ENCODE measurements around the gene ADGRG6. TPM values are rescaled to one million over a fixed set of nuclear protein-coding genes. Genes with fewer than 3 reads are reported as not detected.

ADGRG6 gene
- total RNA-seq, 4 donors from 2014 or later, result 15.7 to 75.2 (median 19.2) TPM

- no peaks in the 10 kb centered on the region for H3K4me1 ChIP-seq
- no peak for DNase-seq
- H3K27me3 ChIP-seq, result no peaks in the 10 kb centered on the region
- in situ Hi-C loops (cut with MboI; ENCODE audit: low pct_ligation_motif_present in 1 of 4, low pct_unique_long_range_greater_than_20kb in 1 of 4, low sequenced_read_pairs in 3 of 4), result no loop called here
- no peak for TF ChIP-seq CTCF (IDR thresholded peaks at IDR 0.05)
- TF ChIP-seq EP300 (IDR thresholded peaks at IDR 0.05; ENCODE audit: low read depth), result no peak
- TF ChIP-seq POLR2A (IDR thresholded peaks at IDR 0.05), result no peak
- TF ChIP-seq POLR2AphosphoS5 (IDR thresholded peaks at IDR 0.05), result no peak
- intact Hi-C loops (cut with DNase I; ENCODE audit: low total_unique reads), result no loop called here
- H3K27ac ChIP-seq, result no peak overlapping the region
- H3K9me3 ChIP-seq, result no peaks in the 10 kb centered on the region
- no peaks in the 10 kb centered on the region for H3K36me3 ChIP-seq
- H3K4me3 ChIP-seq, result no peak overlapping the region
- WGBS, 2 donors (ENCODE audit: low coverage in 1 of 2), result 97 to 100% methylated on average over 1 to 8 of the region's 8 CpGs
Observed at GRCh38 chr6:142258757-142259156, 43.0 kb upstream of the ADGRG6 start.

- no peaks in the 10 kb centered on the region for H3K9me3 ChIP-seq
- intact Hi-C loops (cut with DNase I; ENCODE audit: low total_unique reads) (no loop called here), in situ Hi-C loops (cut with MboI; ENCODE audit: low pct_ligation_motif_present in 1 of 4, low pct_unique_long_range_greater_than_20kb in 1 of 4, low sequenced_read_pairs in 3 of 4) (no loop called here)
- H3K27me3 ChIP-seq, result no peaks in the 10 kb centered on the region
- no peak overlapping the region for H3K4me3 ChIP-seq
- no peaks in the 10 kb centered on the region for H3K4me1 ChIP-seq
- WGBS, 2 donors (ENCODE audit: low coverage in 1 of 2), result 67 to 79% methylated on average over 3 of the region's 3 CpGs
- no peak for DNase-seq
- no peak for TF ChIP-seq EP300 (IDR thresholded peaks at IDR 0.05; ENCODE audit: low read depth)
- TF ChIP-seq POLR2AphosphoS5 (IDR thresholded peaks at IDR 0.05), result no peak
- TF ChIP-seq CTCF (IDR thresholded peaks at IDR 0.05), result no peak
- H3K27ac ChIP-seq, result no peak overlapping the region
- no peaks in the 10 kb centered on the region for H3K36me3 ChIP-seq
Observed at GRCh38 chr6:142260748-142261147, 41.1 kb upstream of the ADGRG6 start.

- no peaks in the 10 kb centered on the region for H3K4me1 ChIP-seq
- H3K27ac ChIP-seq, result no peak overlapping the region
- DNase-seq, result no peak
- H3K4me3 ChIP-seq, result no peak overlapping the region
- TF ChIP-seq POLR2A (IDR thresholded peaks at IDR 0.05) (no peak), CTCF (IDR thresholded peaks at IDR 0.05) (no peak), POLR2AphosphoS5 (IDR thresholded peaks at IDR 0.05) (no peak), EP300 (IDR thresholded peaks at IDR 0.05; ENCODE audit: low read depth) (no peak)
- no peaks in the 10 kb centered on the region for H3K9me3 ChIP-seq
- no peaks in the 10 kb centered on the region for H3K36me3 ChIP-seq
- in situ Hi-C loops (cut with MboI; ENCODE audit: low pct_ligation_motif_present in 1 of 4, low pct_unique_long_range_greater_than_20kb in 1 of 4, low sequenced_read_pairs in 3 of 4), result no loop called here
- no peaks in the 10 kb centered on the region for H3K27me3 ChIP-seq
- intact Hi-C loops (cut with DNase I; ENCODE audit: low total_unique reads), result no loop called here
Observed at GRCh38 chr6:142262231-142262630, 39.6 kb upstream of the ADGRG6 start.

- no peak overlapping the region for H3K27ac ChIP-seq
- in situ Hi-C loops (cut with MboI; ENCODE audit: low pct_ligation_motif_present in 1 of 4, low pct_unique_long_range_greater_than_20kb in 1 of 4, low sequenced_read_pairs in 3 of 4), result no loop called here
Observed at GRCh38 chr6:142265476-142265875, 36.3 kb upstream of the ADGRG6 start.

More at GRCh38 chr6:142265476-142265875, 36.3 kb upstream of the ADGRG6 start:
- WGBS, 2 donors (ENCODE audit: low coverage in 1 of 2), result 60 to 77% methylated on average over 1 of the region's 1 CpG
- DNase-seq, result no peak
- H3K36me3 ChIP-seq, result no peaks in the 10 kb centered on the region
- H3K27me3 ChIP-seq, result no peaks in the 10 kb centered on the region
- no peaks in the 10 kb centered on the region for H3K9me3 ChIP-seq
- intact Hi-C loops (cut with DNase I; ENCODE audit: low total_unique reads), result no loop called here
- no peaks in the 10 kb centered on the region for H3K4me1 ChIP-seq
- TF ChIP-seq CTCF (IDR thresholded peaks at IDR 0.05) (no peak), POLR2AphosphoS5 (IDR thresholded peaks at IDR 0.05) (no peak), POLR2A (IDR thresholded peaks at IDR 0.05) (no peak), EP300 (IDR thresholded peaks at IDR 0.05; ENCODE audit: low read depth) (no peak)
- no peak overlapping the region for H3K4me3 ChIP-seq
